ENCODE measurements around the gene DNASE1L1. TPM values are rescaled to one million over a fixed set of nuclear protein-coding genes. Genes with fewer than 3 reads are reported as not detected.

DNASE1L1 gene
- total and polyA plus RNA-seq, 2 of the 13 experiments (the other 11 are each of a cell fraction or from before 2014, with no cell fraction given): 4.7 to 12.3 TPM

DNA sequence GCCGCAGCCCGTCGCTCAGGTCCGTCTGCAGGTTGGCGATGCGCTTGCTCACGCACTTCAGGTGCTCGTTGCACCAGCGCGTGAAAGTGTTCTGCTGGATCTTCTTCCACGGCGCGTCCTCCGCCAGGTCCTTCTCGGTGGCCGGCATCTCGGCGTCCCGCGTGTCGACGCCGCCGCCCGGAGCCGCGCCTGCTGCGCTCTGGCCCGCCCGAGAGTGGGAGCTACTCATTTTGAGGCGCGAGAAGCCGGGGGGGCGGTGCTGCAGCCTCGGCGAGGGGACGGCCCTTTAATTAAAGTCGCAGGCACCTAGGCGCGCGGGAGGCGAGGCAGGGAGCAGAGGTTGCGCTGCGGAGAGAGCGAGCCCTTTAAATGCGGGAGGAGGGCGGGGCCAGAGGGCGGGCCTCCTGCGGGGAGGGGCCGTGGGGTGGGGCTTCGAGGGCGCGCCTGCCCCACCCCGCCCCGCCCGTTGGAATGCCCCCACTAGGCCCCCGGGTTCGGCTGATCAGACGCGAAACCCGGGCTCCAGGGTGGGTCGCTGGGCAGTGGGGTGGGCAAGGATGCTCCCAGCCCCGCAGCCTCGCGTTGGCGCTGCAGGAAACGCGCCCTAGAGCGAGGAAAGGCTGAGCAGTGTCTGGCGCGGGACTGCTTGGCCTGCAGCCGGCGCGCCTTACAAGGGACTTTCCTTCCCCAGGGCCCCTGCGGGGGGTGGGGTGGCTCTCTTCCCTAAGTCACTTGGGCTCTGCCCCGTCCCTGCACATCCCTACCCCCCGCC, 37.9 kb downstream of the DNASE1L1 start (continued):
- TF ChIP-seq, protein P1, sequence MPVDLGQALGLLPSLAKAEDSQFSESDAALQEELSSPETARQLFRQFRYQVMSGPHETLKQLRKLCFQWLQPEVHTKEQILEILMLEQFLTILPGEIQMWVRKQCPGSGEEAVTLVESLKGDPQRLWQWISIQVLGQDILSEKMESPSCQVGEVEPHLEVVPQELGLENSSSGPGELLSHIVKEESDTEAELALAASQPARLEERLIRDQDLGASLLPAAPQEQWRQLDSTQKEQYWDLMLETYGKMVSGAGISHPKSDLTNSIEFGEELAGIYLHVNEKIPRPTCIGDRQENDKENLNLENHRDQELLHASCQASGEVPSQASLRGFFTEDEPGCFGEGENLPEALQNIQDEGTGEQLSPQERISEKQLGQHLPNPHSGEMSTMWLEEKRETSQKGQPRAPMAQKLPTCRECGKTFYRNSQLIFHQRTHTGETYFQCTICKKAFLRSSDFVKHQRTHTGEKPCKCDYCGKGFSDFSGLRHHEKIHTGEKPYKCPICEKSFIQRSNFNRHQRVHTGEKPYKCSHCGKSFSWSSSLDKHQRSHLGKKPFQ (CRISPR knock-in tag; IDR thresholded peaks at IDR 0.05; ENCODE audit: insufficient replicate concordance): peak; percentile 46
- TF ChIP-seq, protein P2, sequence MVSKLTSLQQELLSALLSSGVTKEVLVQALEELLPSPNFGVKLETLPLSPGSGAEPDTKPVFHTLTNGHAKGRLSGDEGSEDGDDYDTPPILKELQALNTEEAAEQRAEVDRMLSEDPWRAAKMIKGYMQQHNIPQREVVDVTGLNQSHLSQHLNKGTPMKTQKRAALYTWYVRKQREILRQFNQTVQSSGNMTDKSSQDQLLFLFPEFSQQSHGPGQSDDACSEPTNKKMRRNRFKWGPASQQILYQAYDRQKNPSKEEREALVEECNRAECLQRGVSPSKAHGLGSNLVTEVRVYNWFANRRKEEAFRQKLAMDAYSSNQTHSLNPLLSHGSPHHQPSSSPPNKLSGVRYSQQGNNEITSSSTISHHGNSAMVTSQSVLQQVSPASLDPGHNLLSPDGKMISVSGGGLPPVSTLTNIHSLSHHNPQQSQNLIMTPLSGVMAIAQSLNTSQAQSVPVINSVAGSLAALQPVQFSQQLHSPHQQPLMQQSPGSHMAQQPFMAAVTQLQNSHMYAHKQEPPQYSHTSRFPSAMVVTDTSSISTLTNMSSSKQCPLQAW (CRISPR knock-in tag; IDR thresholded peaks at IDR 0.05): no peak
- TF ChIP-seq ZNF709 (CRISPR knock-in tag; IDR thresholded peaks at IDR 0.05) (peak; percentile 71; the same call in 1 of the 2 replicates), NFRKB (IDR thresholded peaks at IDR 0.05) (no peak), ZNF746 (CRISPR knock-in tag; IDR thresholded peaks at IDR 0.05) (0 out of 2 replicates have a peak, but pooled peaks have one; percentile 75), ESRRA (CRISPR knock-in tag; IDR thresholded peaks at IDR 0.05; ENCODE audit: low read depth) (0 out of 2 replicates have a peak, but pooled peaks have one; percentile 18), TMF1 (CRISPR knock-in tag; IDR thresholded peaks at IDR 0.05; ENCODE audit: low read depth) (peak; percentile 29; the same call in 1 of the 2 replicates)
- TF ChIP-seq, protein P3, sequence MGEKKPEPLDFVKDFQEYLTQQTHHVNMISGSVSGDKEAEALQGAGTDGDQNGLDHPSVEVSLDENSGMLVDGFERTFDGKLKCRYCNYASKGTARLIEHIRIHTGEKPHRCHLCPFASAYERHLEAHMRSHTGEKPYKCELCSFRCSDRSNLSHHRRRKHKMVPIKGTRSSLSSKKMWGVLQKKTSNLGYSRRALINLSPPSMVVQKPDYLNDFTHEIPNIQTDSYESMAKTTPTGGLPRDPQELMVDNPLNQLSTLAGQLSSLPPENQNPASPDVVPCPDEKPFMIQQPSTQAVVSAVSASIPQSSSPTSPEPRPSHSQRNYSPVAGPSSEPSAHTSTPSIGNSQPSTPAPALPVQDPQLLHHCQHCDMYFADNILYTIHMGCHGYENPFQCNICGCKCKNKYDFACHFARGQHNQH (CRISPR knock-in tag; IDR thresholded peaks at IDR 0.05): peak; percentile 69; the same call in 1 of the 2 replicates
- TF ChIP-seq, protein P4, sequence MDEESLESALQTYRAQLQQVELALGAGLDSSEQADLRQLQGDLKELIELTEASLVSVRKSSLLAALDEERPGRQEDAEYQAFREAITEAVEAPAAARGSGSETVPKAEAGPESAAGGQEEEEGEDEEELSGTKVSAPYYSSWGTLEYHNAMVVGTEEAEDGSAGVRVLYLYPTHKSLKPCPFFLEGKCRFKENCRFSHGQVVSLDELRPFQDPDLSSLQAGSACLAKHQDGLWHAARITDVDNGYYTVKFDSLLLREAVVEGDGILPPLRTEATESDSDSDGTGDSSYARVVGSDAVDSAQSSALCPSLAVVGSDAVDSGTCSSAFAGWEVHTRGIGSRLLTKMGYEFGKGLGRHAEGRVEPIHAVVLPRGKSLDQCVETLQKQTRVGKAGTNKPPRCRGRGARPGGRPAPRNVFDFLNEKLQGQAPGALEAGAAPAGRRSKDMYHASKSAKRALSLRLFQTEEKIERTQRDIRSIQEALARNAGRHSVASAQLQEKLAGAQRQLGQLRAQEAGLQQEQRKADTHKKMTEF (CRISPR knock-in tag; IDR thresholded peaks at IDR 0.05): peak; percentile 37; the same call in 1 of the 2 replicates
- TF ChIP-seq, protein P5, sequence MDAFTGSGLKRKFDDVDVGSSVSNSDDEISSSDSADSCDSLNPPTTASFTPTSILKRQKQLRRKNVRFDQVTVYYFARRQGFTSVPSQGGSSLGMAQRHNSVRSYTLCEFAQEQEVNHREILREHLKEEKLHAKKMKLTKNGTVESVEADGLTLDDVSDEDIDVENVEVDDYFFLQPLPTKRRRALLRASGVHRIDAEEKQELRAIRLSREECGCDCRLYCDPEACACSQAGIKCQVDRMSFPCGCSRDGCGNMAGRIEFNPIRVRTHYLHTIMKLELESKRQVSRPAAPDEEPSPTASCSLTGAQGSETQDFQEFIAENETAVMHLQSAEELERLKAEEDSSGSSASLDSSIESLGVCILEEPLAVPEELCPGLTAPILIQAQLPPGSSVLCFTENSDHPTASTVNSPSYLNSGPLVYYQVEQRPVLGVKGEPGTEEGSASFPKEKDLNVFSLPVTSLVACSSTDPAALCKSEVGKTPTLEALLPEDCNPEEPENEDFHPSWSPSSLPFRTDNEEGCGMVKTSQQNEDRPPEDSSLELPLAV (CRISPR knock-in tag; conservative IDR thresholded peaks at IDR 0.05; ENCODE audit: low read depth): no peak
- TF ChIP-seq, protein P6, sequence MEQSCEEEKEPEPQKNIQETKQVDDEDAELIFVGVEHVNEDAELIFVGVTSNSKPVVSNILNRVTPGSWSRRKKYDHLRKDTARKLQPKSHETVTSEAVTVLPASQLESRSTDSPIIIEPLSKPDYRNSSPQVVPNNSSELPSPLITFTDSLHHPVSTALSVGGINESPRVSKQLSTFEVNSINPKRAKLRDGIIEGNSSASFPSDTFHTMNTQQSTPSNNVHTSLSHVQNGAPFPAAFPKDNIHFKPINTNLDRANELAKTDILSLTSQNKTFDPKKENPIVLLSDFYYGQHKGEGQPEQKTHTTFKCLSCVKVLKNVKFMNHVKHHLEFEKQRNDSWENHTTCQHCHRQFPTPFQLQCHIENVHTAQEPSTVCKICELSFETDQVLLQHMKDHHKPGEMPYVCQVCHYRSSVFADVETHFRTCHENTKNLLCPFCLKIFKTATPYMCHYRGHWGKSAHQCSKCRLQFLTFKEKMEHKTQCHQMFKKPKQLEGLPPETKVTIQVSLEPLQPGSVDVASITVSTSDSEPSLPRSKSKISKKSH (CRISPR knock-in tag; IDR thresholded peaks at IDR 0.05; ENCODE audit: borderline replicate concordance): no peak
- TF ChIP-seq, protein P7, sequence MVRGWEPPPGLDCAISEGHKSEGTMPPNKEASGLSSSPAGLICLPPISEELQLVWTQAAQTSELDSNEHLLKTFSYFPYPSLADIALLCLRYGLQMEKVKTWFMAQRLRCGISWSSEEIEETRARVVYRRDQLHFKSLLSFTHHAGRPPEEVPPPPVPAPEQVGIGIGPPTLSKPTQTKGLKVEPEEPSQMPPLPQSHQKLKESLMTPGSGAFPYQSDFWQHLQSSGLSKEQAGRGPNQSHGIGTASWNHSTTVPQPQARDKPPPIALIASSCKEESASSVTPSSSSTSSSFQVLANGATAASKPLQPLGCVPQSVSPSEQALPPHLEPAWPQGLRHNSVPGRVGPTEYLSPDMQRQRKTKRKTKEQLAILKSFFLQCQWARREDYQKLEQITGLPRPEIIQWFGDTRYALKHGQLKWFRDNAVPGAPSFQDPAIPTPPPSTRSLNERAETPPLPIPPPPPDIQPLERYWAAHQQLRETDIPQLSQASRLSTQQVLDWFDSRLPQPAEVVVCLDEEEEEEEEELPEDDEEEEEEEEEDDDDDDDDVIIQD (CRISPR knock-in tag; IDR thresholded peaks at IDR 0.05; ENCODE audit: low read depth): no peak
- TF ChIP-seq, protein P8, sequence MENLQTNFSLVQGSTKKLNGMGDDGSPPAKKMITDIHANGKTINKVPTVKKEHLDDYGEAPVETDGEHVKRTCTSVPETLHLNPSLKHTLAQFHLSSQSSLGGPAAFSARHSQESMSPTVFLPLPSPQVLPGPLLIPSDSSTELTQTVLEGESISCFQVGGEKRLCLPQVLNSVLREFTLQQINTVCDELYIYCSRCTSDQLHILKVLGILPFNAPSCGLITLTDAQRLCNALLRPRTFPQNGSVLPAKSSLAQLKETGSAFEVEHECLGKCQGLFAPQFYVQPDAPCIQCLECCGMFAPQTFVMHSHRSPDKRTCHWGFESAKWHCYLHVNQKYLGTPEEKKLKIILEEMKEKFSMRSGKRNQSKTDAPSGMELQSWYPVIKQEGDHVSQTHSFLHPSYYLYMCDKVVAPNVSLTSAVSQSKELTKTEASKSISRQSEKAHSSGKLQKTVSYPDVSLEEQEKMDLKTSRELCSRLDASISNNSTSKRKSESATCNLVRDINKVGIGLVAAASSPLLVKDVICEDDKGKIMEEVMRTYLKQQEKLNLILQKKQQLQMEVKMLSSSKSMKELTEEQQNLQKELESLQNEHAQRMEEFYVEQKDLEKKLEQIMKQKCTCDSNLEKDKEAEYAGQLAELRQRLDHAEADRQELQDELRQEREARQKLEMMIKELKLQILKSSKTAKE (CRISPR knock-in tag; IDR thresholded peaks at IDR 0.05; ENCODE audit: borderline replicate concordance): peak; percentile 36; the same call in 1 of the 2 replicates

Data from HepG2 (cell line).